Muscle layer of duodenum (tissue), 2 donors: ENCODE results near the gene CLOCK.
"Not testable (repeated sequence)": the region's sequence is repeated elsewhere in the genome, so short reads cannot be mapped to it uniquely, and the experiment has no call there.

Source experiments
- H3K27ac ChIP-seq: one replicate; pipeline ENCODE4 v1.7.0; 2013; ENCODE audit warnings: mild to moderate bottlenecking, low read length
- H3K27me3 ChIP-seq: one replicate; pipeline ENCODE4 v1.7.0; 2013; ENCODE audit warnings: low read depth, mild to moderate bottlenecking, control low read depth, low read length
- H3K36me3 ChIP-seq, 2 donors: one replicate each; pipeline ENCODE4 v1.7.0; 2013; ENCODE audit warnings: low read length in 2 of 2, control low read depth in 1 of 2, mild to moderate bottlenecking in 1 of 2; ENCODE audit not compliant: insufficient read depth in 2 of 2, control insufficient read depth in 1 of 2
- H3K4me1 ChIP-seq, 2 donors: one replicate each; pipeline ENCODE4 v1.7.0; 2013; ENCODE audit warnings: low read length in 2 of 2, mild to moderate bottlenecking in 2 of 2, control low read depth in 1 of 2, moderate library complexity in 1 of 2; ENCODE audit not compliant: insufficient read depth in 2 of 2, control insufficient read depth in 1 of 2
- H3K4me3 ChIP-seq, 2 donors: one replicate each; pipeline ENCODE4 v1.7.0; 2013; ENCODE audit warnings: low read length in 2 of 2, low read depth in 1 of 2, mild to moderate bottlenecking in 1 of 2
- H3K9me3 ChIP-seq, 2 donors: one replicate each; pipeline ENCODE4 v1.7.0; 2013; ENCODE audit warnings: low read length in 2 of 2, control low read depth in 1 of 2, mild to moderate bottlenecking in 1 of 2; ENCODE audit not compliant: control insufficient read depth in 1 of 2
- donor health status: healthy.

CLOCK gene

GRCh38 chr4:55554453-55555030 lies 7.8 kb upstream of the CLOCK start:
- Histone ChIP-seq H3K27me3 (no peaks in the 10 kb centered on the region), H3K4me3 (no peak overlapping the region), H3K4me1 (peaks cover 0 to 8% of the 10 kb centered on the region in 2 donors), H3K27ac (no peak overlapping the region), H3K9me3 (no peaks in the 10 kb centered on the region), H3K36me3 (no peaks in the 10 kb centered on the region)

- Histone ChIP-seq H3K4me1 (peaks cover 0 to 8% of the 10 kb centered on the region in 2 donors), H3K27ac (peak overlapping the region; percentile 33), H3K27me3 (no peaks in the 10 kb centered on the region), H3K9me3 (no peaks in the 10 kb centered on the region), H3K4me3 (peak overlapping the region; percentile 13 to 57), H3K36me3 (no peaks in the 10 kb centered on the region)
Measured at GRCh38 chr4:55553441-55554201, 6.9 kb upstream of the CLOCK start.

GRCh38 chr4:55551964-55552363 lies 5.3 kb upstream of the CLOCK start:
- H3K36me3 ChIP-seq, H3K4me3 ChIP-seq, H3K27me3 ChIP-seq, H3K27ac ChIP-seq, H3K9me3 ChIP-seq: not testable (repeated sequence)
- H3K4me1 ChIP-seq: peaks cover 0 to 14% of the 10 kb centered on the region in 2 donors

GRCh38 chr4:55549888-55550287 lies 3.2 kb upstream of the CLOCK start:
- Histone ChIP-seq H3K36me3 (no peaks in the 10 kb centered on the region), H3K27me3 (no peaks in the 10 kb centered on the region), H3K4me1 (peaks cover 0 to 17% of the 10 kb centered on the region in 2 donors), H3K4me3 (no peak overlapping the region), H3K9me3 (no peaks in the 10 kb centered on the region), H3K27ac (no peak overlapping the region)

GRCh38 chr4:55547918-55548317 lies 1.2 kb upstream of the CLOCK start:
- Histone ChIP-seq H3K9me3 (no peaks in the 10 kb centered on the region), H3K4me1 (peaks cover 0 to 13% of the 10 kb centered on the region in 2 donors), H3K27ac (peak overlapping the region; percentile 85), H3K27me3 (no peaks in the 10 kb centered on the region), H3K4me3 (peak overlapping the region; percentile 76 to 93), H3K36me3 (no peaks in the 10 kb centered on the region)

- Histone ChIP-seq H3K9me3 (no peaks in the 10 kb centered on the region), H3K27me3 (no peaks in the 10 kb centered on the region), H3K4me1 (peaks cover 0 to 13% of the 10 kb centered on the region in 2 donors), H3K27ac (peak overlapping the region; percentile 85), H3K4me3 (peak overlapping the region; percentile 76 to 93), H3K36me3 (no peaks in the 10 kb centered on the region)
Measured at GRCh38 chr4:55547466-55547770, 709 bp upstream of the CLOCK start.

- H3K4me3 ChIP-seq: peak overlapping the region; percentile 76 to 93
- no peak overlapping the region for H3K27ac ChIP-seq
- no peaks in the 10 kb centered on the region for H3K36me3 ChIP-seq
- H3K27me3 ChIP-seq: no peaks in the 10 kb centered on the region
- peaks cover 0 to 13% of the 10 kb centered on the region in 2 donors for H3K4me1 ChIP-seq
- no peaks in the 10 kb centered on the region for H3K9me3 ChIP-seq
Measured at GRCh38 chr4:55546506-55546755, 278 bp downstream of the CLOCK start.

- peak overlapping the region; percentile 87 for H3K27ac ChIP-seq
Measured at GRCh38 chr4:55545641-55546505, 836 bp downstream of the CLOCK start.

GRCh38 chr4:55545151-55545550 lies 1.6 kb downstream of the CLOCK start:
- peak overlapping the region; percentile 67 to 93 for H3K4me3 ChIP-seq
- H3K4me1 ChIP-seq: peaks cover 0 to 13% of the 10 kb centered on the region in 2 donors
- no peaks in the 10 kb centered on the region for H3K27me3 ChIP-seq
- H3K9me3 ChIP-seq: no peaks in the 10 kb centered on the region
- no peaks in the 10 kb centered on the region for H3K36me3 ChIP-seq
- peak overlapping the region; percentile 87 for H3K27ac ChIP-seq

More at GRCh38 chr4:55545641-55546505, 836 bp downstream of the CLOCK start:
- no peaks in the 10 kb centered on the region for H3K27me3 ChIP-seq
- no peaks in the 10 kb centered on the region for H3K36me3 ChIP-seq
- peak overlapping the region; percentile 67 to 93 for H3K4me3 ChIP-seq
- peaks cover 0 to 13% of the 10 kb centered on the region in 2 donors for H3K4me1 ChIP-seq
- no peaks in the 10 kb centered on the region for H3K9me3 ChIP-seq

GRCh38 chr4:55543858-55544257 lies 2.9 kb downstream of the CLOCK start:
- H3K9me3 ChIP-seq: no peaks in the 10 kb centered on the region
- no peaks in the 10 kb centered on the region for H3K36me3 ChIP-seq
- no peak overlapping the region for H3K4me3 ChIP-seq
- no peak overlapping the region for H3K27ac ChIP-seq
- H3K4me1 ChIP-seq: peaks cover 0 to 13% of the 10 kb centered on the region in 2 donors
- no peaks in the 10 kb centered on the region for H3K27me3 ChIP-seq

GRCh38 chr4:55540271-55540670 lies 6.4 kb downstream of the CLOCK start:
- Histone ChIP-seq H3K27me3 (no peaks in the 10 kb centered on the region), H3K9me3 (no peaks in the 10 kb centered on the region), H3K27ac (no peak overlapping the region), H3K4me1 (peaks cover 0 to 6% of the 10 kb centered on the region in 2 donors), H3K4me3 (no peak overlapping the region), H3K36me3 (no peaks in the 10 kb centered on the region)
